Measurements from ENCODE around the gene DCAF8.
A peak's percentile ranks its signal among the peaks of the same experiment; 100 is the strongest.

The DCAF8 gene

GRCh38 chr1:160206036-160206389 is 56.3 kb downstream of the DCAF8 start:
- H3K4me3 ChIP-seq (ENCODE audit: low read depth, low read length): peak overlapping the region; percentile 90
- DNase-seq (ENCODE audit: low read depth): peak; percentile 22
- no peak for TF ChIP-seq CTCF (IDR thresholded peaks at IDR 0.05; ENCODE audit: low read depth, low read length, missing control alignments)

DNA sequence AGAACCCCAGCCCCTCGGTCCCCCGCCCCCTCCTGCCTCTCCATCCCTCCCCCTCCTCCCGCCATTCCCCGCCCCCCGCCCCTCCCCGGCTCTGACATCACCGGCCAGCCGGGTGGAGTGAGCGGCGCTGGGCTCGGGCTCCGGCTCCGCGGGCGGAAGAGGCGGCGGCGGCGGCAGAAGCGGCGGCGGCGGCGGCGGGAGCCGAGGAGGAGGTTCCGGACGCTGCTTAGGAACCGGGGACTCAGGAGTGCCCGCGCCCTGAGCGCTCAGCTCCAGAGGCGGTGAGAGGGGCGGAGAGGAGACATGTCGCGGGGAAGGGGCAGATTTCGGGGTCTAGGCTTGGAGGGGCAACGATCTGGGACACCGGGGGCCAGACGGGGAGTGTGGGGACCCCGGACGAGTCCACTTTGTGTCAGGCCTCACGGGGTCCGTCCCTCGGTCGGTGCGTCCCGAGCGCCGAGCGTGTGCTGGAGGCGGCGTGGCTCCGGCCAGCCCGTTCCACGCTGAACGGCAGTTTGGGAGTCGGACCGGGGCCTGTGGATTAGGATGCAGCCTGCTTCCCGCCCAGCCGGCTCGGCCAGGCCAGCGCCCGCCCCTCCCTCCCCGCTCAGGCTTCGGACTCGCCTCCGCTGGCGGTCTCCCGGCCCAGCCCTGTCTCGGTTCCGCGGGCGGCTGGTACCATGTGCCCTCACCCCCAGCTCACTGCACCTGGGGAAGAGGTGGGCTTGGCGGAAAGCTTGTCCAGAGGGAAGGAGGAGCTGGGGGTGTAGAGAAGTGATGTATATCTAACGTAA is 56.9 kb downstream of the DCAF8 start, which contains the start of gene PEA15:
Gene PEA15 (plus strand): TSS at position 143 of the 794 bp plus-strand sequence. CDS start 6,161 bp downstream, outside the sequence.
- TF ChIP-seq CTCF (IDR thresholded peaks at IDR 0.05; ENCODE audit: low read depth, low read length, missing control alignments): no peak

DNA sequence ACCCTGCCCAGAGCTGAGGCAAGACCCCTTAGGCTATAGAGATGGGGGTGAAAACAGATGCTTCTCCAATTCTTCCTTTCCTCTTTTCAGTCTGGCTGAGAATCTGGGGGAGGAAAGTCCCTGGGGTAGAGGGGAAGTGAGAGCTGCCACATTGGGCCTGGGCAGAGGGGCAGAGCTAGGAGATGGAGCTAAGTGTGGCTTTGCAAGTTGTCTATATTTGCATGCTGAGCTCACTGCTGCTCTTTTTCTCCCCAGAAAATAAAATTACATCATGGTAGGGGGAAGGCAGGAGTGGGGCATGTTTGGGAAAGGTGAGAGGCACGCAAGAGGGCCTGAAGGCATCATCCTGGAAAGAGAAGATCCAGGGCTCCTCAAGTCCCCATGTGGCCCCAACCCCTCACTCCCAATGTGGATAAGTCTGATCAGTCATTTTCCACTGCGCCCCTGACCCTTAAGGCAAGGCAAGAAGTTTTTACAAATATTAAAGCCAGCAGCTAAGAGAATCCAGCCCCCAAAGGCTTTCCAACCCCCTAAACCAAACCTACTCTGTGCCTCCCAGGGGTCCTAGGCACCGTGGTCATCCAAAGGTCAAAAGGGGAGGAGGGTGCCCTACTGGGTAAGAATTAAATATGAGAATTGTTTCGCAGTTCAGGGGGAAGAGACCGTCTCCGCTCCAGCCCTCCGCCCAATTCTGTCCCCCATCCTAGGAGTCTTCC is 57.7 kb downstream of the DCAF8 start:
- DNase-seq (ENCODE audit: low read depth): peak; percentile 54
- peak overlapping the region; percentile 50 for H3K4me3 ChIP-seq (ENCODE audit: low read depth, low read length)
- no peak for TF ChIP-seq CTCF (IDR thresholded peaks at IDR 0.05; ENCODE audit: low read depth, low read length, missing control alignments)

More for the DNA sequence above, 56.9 kb downstream of the DCAF8 start, which contains the start of gene PEA15:
- peak within 1 kb of the TSS; percentile 90 for H3K4me3 ChIP-seq (ENCODE audit: low read depth, low read length)
- no peak for DNase-seq (ENCODE audit: low read depth)

- no peak overlapping the region for H3K4me3 ChIP-seq (ENCODE audit: low read depth, low read length)
- TF ChIP-seq CTCF (IDR thresholded peaks at IDR 0.05; ENCODE audit: low read depth, low read length, missing control alignments): no peak
- no peak for DNase-seq (ENCODE audit: low read depth)
Observed at GRCh38 chr1:160200786-160201185, 61.6 kb downstream of the DCAF8 start.

GRCh38 chr1:160197231-160197630 is 65.1 kb downstream of the DCAF8 start:
- no peak overlapping the region for H3K4me3 ChIP-seq (ENCODE audit: low read depth, low read length)
- no peak for TF ChIP-seq CTCF (IDR thresholded peaks at IDR 0.05; ENCODE audit: low read depth, low read length, missing control alignments)
- no peak for DNase-seq (ENCODE audit: low read depth)

DNA sequence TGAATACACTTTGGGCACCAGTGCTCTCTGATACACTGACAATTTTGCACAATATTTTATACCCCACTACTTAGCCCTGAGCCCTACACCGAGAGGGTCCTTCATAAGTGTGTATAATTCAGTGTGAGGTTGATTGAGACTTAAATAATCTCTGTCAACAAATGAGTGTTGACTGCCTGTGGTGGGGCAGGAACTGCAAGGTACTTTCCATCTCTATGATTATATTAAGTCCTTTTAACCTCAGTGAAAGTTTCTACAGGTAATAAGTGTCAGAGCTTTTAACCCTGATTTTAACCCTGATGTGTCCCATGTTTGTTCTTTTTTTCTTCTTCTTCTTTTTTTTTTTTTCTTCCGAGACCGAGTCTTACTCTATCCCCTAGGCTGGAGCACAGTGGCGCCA is 66.2 kb downstream of the DCAF8 start:
- no peak for TF ChIP-seq CTCF (IDR thresholded peaks at IDR 0.05; ENCODE audit: low read depth, low read length, missing control alignments)
- no peak overlapping the region for H3K4me3 ChIP-seq (ENCODE audit: low read depth, low read length)
- DNase-seq (ENCODE audit: low read depth): no peak

Data from GM12864 (cell line).